NOMO-1 (cell line): ENCODE data around the gene FIGN.

Source experiments
- DNase-seq, 2 experiments: peaks; one replicate each; lab custom pipeline; 2025; ENCODE audit not compliant: unreplicated experiment in 2 of 2; lab: John Stamatoyannopoulos, UW

Gene FIGN

DNA sequence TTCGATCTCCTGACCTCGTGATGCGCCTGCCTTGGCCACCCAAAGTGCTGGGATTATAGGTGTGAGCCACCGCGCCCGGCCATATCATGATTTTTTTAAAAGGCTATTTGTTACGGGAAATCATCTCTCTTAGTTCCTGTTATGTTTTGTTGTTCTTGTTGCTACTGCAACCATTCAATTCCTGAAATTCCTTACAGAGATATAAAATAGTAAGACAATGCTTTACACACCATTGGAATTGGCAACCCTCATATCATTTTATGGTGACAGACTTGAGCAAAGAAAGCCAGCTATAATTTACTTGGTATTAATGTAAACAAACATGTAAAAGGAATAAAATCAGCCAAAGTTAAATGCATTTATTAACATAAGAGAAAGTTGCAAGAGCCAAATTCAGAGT is 163.0 kb downstream of the FIGN start:
- no peak for DNase-seq

- DNase-seq: no peak
These were observed 164.2 kb downstream of the FIGN start for GRCh38 chr2:163571423-163572102.

- DNase-seq: no peak
These were observed 165.4 kb downstream of the FIGN start for GRCh38 chr2:163570391-163570790.

- no peak for DNase-seq
These were observed 170.6 kb downstream of the FIGN start for GRCh38 chr2:163565192-163565591.

- DNase-seq: no peak
These were observed 171.6 kb downstream of the FIGN start for GRCh38 chr2:163564236-163564635.

DNA sequence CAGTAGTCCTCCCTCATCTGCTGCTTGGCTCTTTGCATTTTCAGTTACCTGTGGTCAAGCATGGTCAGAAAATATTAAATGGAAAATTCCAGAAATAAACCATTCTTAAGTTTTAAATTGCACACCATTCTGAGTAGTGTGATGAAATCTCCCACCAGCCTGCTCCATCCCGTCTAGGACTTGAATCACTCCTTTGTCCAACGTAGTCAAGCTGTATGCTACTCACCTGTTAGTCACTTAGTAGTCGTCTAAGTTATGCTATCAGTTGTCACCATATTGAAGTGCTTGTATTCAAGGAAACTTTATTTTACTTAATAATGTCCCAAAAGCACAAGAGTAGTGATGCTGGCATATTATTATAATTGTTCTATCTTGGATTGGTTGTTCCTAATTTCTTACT is 172.5 kb downstream of the FIGN start:
- no peak for DNase-seq

GRCh38 chr2:163558251-163559021 is 177.4 kb downstream of the FIGN start:
- no peak for DNase-seq

GRCh38 chr2:163556511-163556910 is 179.3 kb downstream of the FIGN start:
- no peak for DNase-seq

DNA sequence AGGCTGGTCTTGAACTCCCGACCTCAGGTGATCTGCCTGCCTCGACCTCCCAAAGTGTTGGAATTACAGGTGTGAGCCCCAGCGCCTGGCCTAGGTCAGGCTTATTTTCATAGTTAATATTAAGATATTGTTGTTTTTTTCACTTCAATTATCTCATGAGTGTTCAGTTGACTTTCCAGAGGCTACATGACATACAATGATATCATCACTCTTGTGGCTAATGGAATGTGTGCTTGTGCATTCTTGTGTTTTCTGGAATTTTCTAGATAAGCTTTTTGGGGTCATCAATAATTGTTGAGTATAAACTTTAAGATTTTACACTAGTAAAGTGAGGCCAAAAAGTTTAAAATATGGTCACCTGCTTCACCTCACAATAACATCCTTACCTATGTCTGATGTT is 180.9 kb downstream of the FIGN start:
- DNase-seq: no peak

GRCh38 chr2:163553601-163554000 is 182.2 kb downstream of the FIGN start:
- no peak for DNase-seq

DNA sequence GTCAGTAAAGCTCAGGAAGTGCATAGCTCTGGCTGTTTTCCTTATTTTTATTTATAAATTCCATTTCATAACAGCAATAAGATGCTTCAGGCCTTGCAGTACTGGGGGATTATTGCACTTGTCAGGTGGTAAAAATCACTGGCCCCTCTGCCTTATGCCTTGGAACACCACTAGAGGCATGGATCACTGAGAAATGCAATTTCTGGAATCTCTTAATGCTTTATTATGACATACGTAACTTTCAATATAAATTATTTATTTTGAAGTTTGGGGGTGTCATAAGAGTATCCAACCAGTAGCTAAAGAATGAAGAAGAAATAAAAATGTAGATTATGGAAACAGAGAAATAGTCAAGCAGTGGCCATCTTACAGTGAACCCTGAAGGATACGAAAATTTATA is 183.1 kb downstream of the FIGN start:
- no peak for DNase-seq

DNA sequence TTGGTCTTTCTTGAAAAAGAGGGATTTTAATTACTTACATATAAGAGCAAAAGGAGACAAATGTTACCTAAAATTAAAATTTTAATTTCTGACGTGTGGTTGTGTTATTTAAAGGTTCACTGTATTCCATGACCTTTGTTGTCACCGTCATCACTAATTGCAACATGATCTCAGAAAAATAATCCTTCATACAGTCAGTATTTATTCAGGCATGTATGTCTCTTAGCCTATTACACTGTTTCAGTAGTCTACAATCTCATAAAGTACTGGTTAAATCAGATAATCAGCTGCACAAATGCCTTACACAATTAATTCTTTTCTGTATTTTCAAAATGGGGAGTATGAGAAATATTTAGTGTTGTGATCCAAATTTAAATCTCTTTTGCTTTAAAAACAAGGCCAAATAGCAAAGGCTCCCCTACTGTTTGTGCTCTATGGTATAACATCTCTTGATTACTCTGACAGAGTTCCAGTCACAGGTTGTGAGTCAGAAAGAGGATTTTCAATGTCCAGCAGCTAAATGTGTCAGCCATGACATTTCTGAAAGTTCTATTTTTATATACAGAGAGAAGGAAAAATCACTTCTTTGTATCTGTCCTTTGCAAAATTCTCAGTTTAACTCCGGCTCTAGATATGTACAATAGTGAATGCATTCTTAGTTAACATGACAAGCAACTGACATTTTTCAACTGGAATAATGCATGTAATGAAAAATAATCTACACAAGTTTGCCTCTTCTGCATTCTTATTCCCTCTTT is 184.0 kb downstream of the FIGN start:
- no peak for DNase-seq

DNA sequence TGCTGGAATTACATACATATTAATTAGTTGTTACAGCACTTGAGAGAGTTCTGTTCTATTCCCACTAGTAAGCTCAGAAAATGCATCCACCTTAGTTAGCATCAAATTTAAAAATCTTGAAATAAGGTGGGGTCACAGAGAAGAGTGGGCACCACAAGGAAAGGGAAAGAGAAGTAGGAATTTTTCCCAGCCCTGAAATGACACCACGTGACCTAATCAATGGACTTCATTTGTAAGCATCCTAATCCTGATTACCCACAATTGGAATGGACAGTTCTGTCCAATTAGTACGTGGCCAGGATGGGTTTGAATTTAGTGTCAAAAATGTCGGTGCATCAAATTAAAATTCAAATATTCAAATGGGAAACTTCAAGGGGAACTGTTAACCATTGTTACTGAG is 186.8 kb downstream of the FIGN start:
- DNase-seq: no peak
